IMR-90 (cell line): Measurements from ENCODE around the gene RHBDL1. TPM values are rescaled to one million over a fixed set of nuclear protein-coding genes. Genes with fewer than 3 reads are reported as not detected.

Experiments used
- ELK1 ChIP-seq: fragments of 150-350 bp; IDR thresholded peaks from 2 replicates; pipeline ENCODE4 v1.6.1; 2016; ENCODE audit warnings: low read depth, mild to moderate bottlenecking, low read length, moderate library complexity, borderline replicate concordance
- polyA plus RNA-seq, 3 experiments: library from polyadenylated mRNA; depleted of rRNA; stranded (reverse); fragments of >200 nt; gene quantifications; 2 replicates each; pipeline ENCODE4 v1.2.3, GENCODE V29; 2012; ENCODE audit warnings: low replicate concordance in 1 of 3
- total RNA-seq: library from RNA; depleted of rRNA; stranded (reverse); fragments of >200 nt; gene quantifications from 2 replicates; pipeline ENCODE4 v1.2.3, GENCODE V29; 2012

RHBDL1 gene
- total and polyA plus RNA-seq, 2 of the 4 experiments (the other 2 are of a cell fraction) = 0.72 to 4.1 TPM

- TF ChIP-seq ELK1 = no peak
Observed at GRCh38 chr16:625977-626765, 49.3 kb upstream of the RHBDL1 start (continued).
